GM23338 (cell line): ENCODE data around the gene ACOX1. TPM values are rescaled to one million over a fixed set of nuclear protein-coding genes. Genes with fewer than 3 reads are reported as not detected.

Experiments used
- ATAC-seq: fragments of 200-7000 bp; cut with Tn5 transposase; 3 replicates; pipeline ENCODE4 v1.9.1; 2020
- DNase-seq: peaks from one replicate; pipeline ENCODE4 v3.0.0-alpha.2; 2015; ENCODE audit warnings: low spot score
- H2AFZ ChIP-seq: fragments of 200-600 bp; sonication (generic); 2 replicates; pipeline ENCODE4 v1.8.0; 2016; ENCODE audit warnings: antibody characterized with exemption, mild to moderate bottlenecking, moderate library complexity
- H3F3A ChIP-seq: fragments of 200-600 bp; sonication (generic); replicated peaks from 2 replicates; pipeline ENCODE4 v1.8.0; 2017; ENCODE audit warnings: antibody characterized with exemption, mixed run types, low read depth
- H3K27ac ChIP-seq: fragments of 200-600 bp; sonication (generic); 2 replicates; pipeline ENCODE4 v1.6.1; 2016; ENCODE audit warnings: low read depth
- H3K27me3 ChIP-seq: fragments of 200-600 bp; sonication (generic); 2 replicates; pipeline ENCODE4 v1.8.0; 2016; ENCODE audit warnings: mild to moderate bottlenecking, mixed run types, moderate library complexity; ENCODE audit not compliant: insufficient read depth
- H3K36me3 ChIP-seq: fragments of 200-600 bp; sonication (generic); 2 replicates; pipeline ENCODE4 v1.8.0; 2016; ENCODE audit warnings: mild to moderate bottlenecking; ENCODE audit not compliant: insufficient read depth
- H3K4me1 ChIP-seq: fragments of 200-600 bp; sonication (generic); 2 replicates; pipeline ENCODE4 v1.8.0; 2016; ENCODE audit warnings: mild to moderate bottlenecking, moderate library complexity; ENCODE audit not compliant: insufficient read depth
- H3K4me2 ChIP-seq: fragments of 200-600 bp; sonication (generic); 2 replicates; pipeline ENCODE4 v1.7.1; 2017; ENCODE audit warnings: mixed run types
- H3K4me3 ChIP-seq: fragments of 200-600 bp; sonication (generic); 2 replicates; pipeline ENCODE4 v1.6.1; 2016; ENCODE audit warnings: mixed run types
- H3K79me2 ChIP-seq: fragments of 200-600 bp; sonication (generic); replicated peaks from 2 replicates; pipeline ENCODE4 v1.8.0; 2017; ENCODE audit warnings: mild to moderate bottlenecking; ENCODE audit not compliant: insufficient read depth
- H3K9me2 ChIP-seq: fragments of 200-600 bp; sonication (generic); 2 replicates; pipeline ENCODE4 v1.8.0; 2017; ENCODE audit not compliant: insufficient read depth
- H4K20me1 ChIP-seq: fragments of 200-600 bp; sonication (generic); replicated peaks from 2 replicates; pipeline ENCODE4 v1.8.0; 2017; ENCODE audit warnings: mild to moderate bottlenecking; ENCODE audit not compliant: insufficient read depth
- H3K27ac Mint-ChIP-seq: 2 replicates; pipeline ENCODE4 v1.8.0; 2020; ENCODE audit warnings: inconsistent platforms, mild to moderate bottlenecking, moderate library complexity, mixed read lengths
- H3K27me3 Mint-ChIP-seq: 3 replicates; pipeline ENCODE4 v1.8.0; 2022; ENCODE audit warnings: low read depth, mild to moderate bottlenecking, moderate library complexity, mixed read lengths, inconsistent platforms; ENCODE audit not compliant: insufficient read depth, poor library complexity
- H3K36me3 Mint-ChIP-seq: 3 replicates; pipeline ENCODE4 v1.8.0; 2021; ENCODE audit warnings: low read depth, mild to moderate bottlenecking, inconsistent platforms, moderate library complexity, mixed read lengths
- H3K4me1 Mint-ChIP-seq: 3 replicates; pipeline ENCODE4 v1.8.0; 2020; ENCODE audit warnings: mild to moderate bottlenecking, inconsistent platforms, mixed read lengths
- H3K4me3 Mint-ChIP-seq: 3 replicates; pipeline ENCODE4 v1.8.0; 2021; ENCODE audit warnings: moderate library complexity, mild to moderate bottlenecking, inconsistent platforms, mixed read lengths
- H3K9me3 Mint-ChIP-seq: 3 replicates; pipeline ENCODE4 v1.8.0; 2020; ENCODE audit warnings: moderate library complexity, mild to moderate bottlenecking, inconsistent platforms, mixed read lengths
- EZH2 ChIP-seq: fragments of 200-600 bp; sonication (generic); IDR thresholded peaks from one replicate; pipeline ENCODE4 v1.8.0; 2017; ENCODE audit warnings: antibody characterized with exemption, mild to moderate bottlenecking, low read depth; ENCODE audit not compliant: unreplicated experiment
- EZH2phosphoT487 ChIP-seq: fragments of 200-600 bp; sonication (generic); IDR thresholded peaks from one replicate; pipeline ENCODE4 v1.8.1; 2018; ENCODE audit warnings: antibody characterized with exemption; ENCODE audit not compliant: unreplicated experiment
- JUNB ChIP-seq: IDR thresholded peaks from one replicate; pipeline ENCODE4 v1.6.1; 2016; ENCODE audit warnings: antibody characterized with exemption; ENCODE audit not compliant: unreplicated experiment
- POLR2AphosphoS5 ChIP-seq: IDR thresholded peaks from 2 replicates; pipeline ENCODE4 v1.6.1; 2016; ENCODE audit warnings: antibody characterized with exemption, low read depth
- ZNF114 ChIP-seq: fragments of 250-450 bp; sonication (Bioruptor Pico); IDR thresholded peaks from 2 replicates; pipeline ENCODE4 v1.5.0; 2020; ENCODE audit warnings: mild to moderate bottlenecking, moderate library complexity
- polyA plus RNA-seq: library from polyadenylated mRNA; unstranded; fragments of >200 nt; fragmentation: Nextera tagmentation; extraction: Ambion mirVana; gene quantifications from 2 replicates; pipeline ENCODE4 v1.2.1, GENCODE V29; 2016
- total RNA-seq: library from RNA; depleted of rRNA; stranded (reverse); fragments of >200 nt; shearing (Covaris generic); gene quantifications from 2 replicates; pipeline ENCODE4 v1.2.3, GENCODE V29; 2014
- TF ChIP-seq, protein P1 (sequence below), 2 experiments: fragments of 200-600 bp in 1 of 2; sonication (generic) in 1 of 2; conservative IDR thresholded peaks; 2 replicates each; pipeline versions ENCODE4 v1.5.1 to v1.6.1; 2016 to 2017; ENCODE audit warnings: antibody characterized with exemption in 2 of 2, low read depth in 2 of 2, mild to moderate bottlenecking in 2 of 2, moderate library complexity in 1 of 2
- TF ChIP-seq, protein P2 (sequence below): IDR thresholded peaks from 2 replicates; pipeline ENCODE4 v1.6.1; 2016; ENCODE audit warnings: antibody characterized with exemption
- TF ChIP-seq, protein P3 (sequence below): IDR thresholded peaks from one replicate; pipeline ENCODE4 v1.6.1; 2018; ENCODE audit warnings: antibody characterized with exemption; ENCODE audit not compliant: unreplicated experiment

The ACOX1 gene
- total and polyA plus RNA-seq, 2 experiments from 2014 or later = 12.8 to 32.9 TPM

DNA sequence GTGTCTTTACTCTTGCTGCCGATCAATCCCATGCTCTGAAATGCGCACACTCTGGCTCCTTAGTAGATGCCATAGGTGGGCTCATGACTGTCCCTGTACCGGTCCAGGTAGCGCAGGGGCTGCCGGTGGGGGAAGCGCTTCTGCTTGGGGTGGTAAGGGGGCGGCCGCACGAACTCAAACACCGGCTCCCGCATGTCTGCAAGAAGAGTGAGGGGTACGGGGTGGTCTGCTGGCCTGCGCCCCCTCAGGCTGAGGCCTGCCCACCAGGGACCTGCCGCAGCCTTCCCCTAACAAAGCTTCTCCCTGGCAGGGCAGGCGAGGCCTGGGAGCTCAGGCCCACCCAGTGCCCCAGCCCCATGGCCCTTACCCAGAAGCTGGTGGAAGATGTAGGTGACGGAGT, 80.2 kb downstream of the ACOX1 start:
- H3K4me1 ChIP-seq = peaks cover 25% of the 10 kb centered on the region
- no peak overlapping the region for H3K4me2 ChIP-seq
- H3K27ac Mint-ChIP-seq = no peak overlapping the region
- no peak overlapping the region for H3K4me3 ChIP-seq
- H3K9me3 Mint-ChIP-seq = no peaks in the 10 kb centered on the region
- H3K36me3 ChIP-seq = peaks cover 13% of the 10 kb centered on the region
- no peaks in the 10 kb centered on the region for H3K27me3 ChIP-seq
- ATAC-seq (no peak), DNase-seq (no peak)
- H3K36me3 Mint-ChIP-seq = peaks cover 46% of the 10 kb centered on the region
- no peaks in the 10 kb centered on the region for H3K9me2 ChIP-seq
- peaks cover 41% of the 10 kb centered on the region for H3F3A ChIP-seq
- no peak overlapping the region for H3K4me3 Mint-ChIP-seq
- peaks cover 3% of the 10 kb centered on the region for H4K20me1 ChIP-seq
- peak overlapping the region; percentile 45; the same call in 1 of the 2 replicates for H3K27ac ChIP-seq
- peaks cover 28% of the 10 kb centered on the region for H3K79me2 ChIP-seq
- H3K4me1 Mint-ChIP-seq = peaks cover 24% of the 10 kb centered on the region
- no peak overlapping the region for H2AFZ ChIP-seq
- H3K27me3 Mint-ChIP-seq = peaks cover 10% of the 10 kb centered on the region
- TF ChIP-seq, protein P1, sequence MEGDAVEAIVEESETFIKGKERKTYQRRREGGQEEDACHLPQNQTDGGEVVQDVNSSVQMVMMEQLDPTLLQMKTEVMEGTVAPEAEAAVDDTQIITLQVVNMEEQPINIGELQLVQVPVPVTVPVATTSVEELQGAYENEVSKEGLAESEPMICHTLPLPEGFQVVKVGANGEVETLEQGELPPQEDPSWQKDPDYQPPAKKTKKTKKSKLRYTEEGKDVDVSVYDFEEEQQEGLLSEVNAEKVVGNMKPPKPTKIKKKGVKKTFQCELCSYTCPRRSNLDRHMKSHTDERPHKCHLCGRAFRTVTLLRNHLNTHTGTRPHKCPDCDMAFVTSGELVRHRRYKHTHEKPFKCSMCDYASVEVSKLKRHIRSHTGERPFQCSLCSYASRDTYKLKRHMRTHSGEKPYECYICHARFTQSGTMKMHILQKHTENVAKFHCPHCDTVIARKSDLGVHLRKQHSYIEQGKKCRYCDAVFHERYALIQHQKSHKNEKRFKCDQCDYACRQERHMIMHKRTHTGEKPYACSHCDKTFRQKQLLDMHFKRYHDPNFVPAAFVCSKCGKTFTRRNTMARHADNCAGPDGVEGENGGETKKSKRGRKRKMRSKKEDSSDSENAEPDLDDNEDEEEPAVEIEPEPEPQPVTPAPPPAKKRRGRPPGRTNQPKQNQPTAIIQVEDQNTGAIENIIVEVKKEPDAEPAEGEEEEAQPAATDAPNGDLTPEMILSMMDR (conservative IDR thresholded peaks at IDR 0.05; ENCODE audit: low read depth in 2 of 2) = no peak

DNA sequence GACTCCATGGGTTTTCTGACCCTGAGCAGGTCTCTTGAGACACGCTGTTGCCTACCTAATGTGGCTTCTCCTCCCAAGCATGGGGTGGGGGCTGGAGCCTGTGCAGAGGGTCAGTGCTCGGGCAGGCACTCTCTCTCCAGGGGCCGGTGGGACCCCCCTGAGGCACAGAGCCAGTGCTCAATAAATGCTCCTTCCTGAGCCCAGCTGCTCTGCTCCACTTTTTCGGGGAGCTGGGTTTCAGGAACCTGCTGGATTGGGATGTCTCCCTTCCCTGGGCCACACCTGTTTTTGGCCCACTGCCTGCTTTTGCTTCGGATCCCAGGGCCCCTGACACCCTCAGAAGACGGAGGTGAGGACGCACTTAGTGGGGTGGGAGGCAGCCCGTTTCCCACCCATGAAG, 80.9 kb downstream of the ACOX1 start:
- no peaks in the 10 kb centered on the region; the same call in 1 of the 2 replicates for H4K20me1 ChIP-seq
- H3K36me3 ChIP-seq = peaks cover 13% of the 10 kb centered on the region
- H3K27ac ChIP-seq = peak overlapping the region; percentile 81; the same call in 1 of the 2 replicates
- no peak for DNase-seq
- no peaks in the 10 kb centered on the region for H3K27me3 ChIP-seq
- H3K9me3 Mint-ChIP-seq = no peaks in the 10 kb centered on the region
- peaks cover 10% of the 10 kb centered on the region for H3K27me3 Mint-ChIP-seq
- 0 out of 2 replicates have a peak overlapping the region, but pooled peaks have one; percentile 81 for H3K27ac Mint-ChIP-seq
- H3K4me1 Mint-ChIP-seq = peaks cover 26% of the 10 kb centered on the region
- peaks cover 35% of the 10 kb centered on the region for H3F3A ChIP-seq
- no peak overlapping the region for H3K4me2 ChIP-seq
- no peak overlapping the region for H3K4me3 ChIP-seq
- peaks cover 47% of the 10 kb centered on the region for H3K36me3 Mint-ChIP-seq
- H2AFZ ChIP-seq = no peak overlapping the region
- H3K4me1 ChIP-seq = peaks cover 18% of the 10 kb centered on the region; the same call in 1 of the 2 replicates
- no peak for ATAC-seq
- H3K9me2 ChIP-seq = no peaks in the 10 kb centered on the region
- H3K79me2 ChIP-seq = peaks cover 20% of the 10 kb centered on the region
- peak overlapping the region; percentile 83 for H3K4me3 Mint-ChIP-seq
- no peak for TF ChIP-seq JUNB
- TF ChIP-seq POLR2AphosphoS5 = no peak
- TF ChIP-seq ZNF114 = no peak
- TF ChIP-seq, protein P2, sequence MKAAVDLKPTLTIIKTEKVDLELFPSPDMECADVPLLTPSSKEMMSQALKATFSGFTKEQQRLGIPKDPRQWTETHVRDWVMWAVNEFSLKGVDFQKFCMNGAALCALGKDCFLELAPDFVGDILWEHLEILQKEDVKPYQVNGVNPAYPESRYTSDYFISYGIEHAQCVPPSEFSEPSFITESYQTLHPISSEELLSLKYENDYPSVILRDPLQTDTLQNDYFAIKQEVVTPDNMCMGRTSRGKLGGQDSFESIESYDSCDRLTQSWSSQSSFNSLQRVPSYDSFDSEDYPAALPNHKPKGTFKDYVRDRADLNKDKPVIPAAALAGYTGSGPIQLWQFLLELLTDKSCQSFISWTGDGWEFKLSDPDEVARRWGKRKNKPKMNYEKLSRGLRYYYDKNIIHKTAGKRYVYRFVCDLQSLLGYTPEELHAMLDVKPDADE = no peak
- TF ChIP-seq EZH2phosphoT487 = no peak
- TF ChIP-seq, protein P1 (conservative IDR thresholded peaks at IDR 0.05; ENCODE audit: low read depth in 2 of 2) = no peak
- TF ChIP-seq, protein P3, sequence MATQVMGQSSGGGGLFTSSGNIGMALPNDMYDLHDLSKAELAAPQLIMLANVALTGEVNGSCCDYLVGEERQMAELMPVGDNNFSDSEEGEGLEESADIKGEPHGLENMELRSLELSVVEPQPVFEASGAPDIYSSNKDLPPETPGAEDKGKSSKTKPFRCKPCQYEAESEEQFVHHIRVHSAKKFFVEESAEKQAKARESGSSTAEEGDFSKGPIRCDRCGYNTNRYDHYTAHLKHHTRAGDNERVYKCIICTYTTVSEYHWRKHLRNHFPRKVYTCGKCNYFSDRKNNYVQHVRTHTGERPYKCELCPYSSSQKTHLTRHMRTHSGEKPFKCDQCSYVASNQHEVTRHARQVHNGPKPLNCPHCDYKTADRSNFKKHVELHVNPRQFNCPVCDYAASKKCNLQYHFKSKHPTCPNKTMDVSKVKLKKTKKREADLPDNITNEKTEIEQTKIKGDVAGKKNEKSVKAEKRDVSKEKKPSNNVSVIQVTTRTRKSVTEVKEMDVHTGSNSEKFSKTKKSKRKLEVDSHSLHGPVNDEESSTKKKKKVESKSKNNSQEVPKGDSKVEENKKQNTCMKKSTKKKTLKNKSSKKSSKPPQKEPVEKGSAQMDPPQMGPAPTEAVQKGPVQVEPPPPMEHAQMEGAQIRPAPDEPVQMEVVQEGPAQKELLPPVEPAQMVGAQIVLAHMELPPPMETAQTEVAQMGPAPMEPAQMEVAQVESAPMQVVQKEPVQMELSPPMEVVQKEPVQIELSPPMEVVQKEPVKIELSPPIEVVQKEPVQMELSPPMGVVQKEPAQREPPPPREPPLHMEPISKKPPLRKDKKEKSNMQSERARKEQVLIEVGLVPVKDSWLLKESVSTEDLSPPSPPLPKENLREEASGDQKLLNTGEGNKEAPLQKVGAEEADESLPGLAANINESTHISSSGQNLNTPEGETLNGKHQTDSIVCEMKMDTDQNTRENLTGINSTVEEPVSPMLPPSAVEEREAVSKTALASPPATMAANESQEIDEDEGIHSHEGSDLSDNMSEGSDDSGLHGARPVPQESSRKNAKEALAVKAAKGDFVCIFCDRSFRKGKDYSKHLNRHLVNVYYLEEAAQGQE = no peak
- no peak for TF ChIP-seq EZH2
